ENCODE results near the gene RAB31. TPM values are rescaled to one million over a fixed set of nuclear protein-coding genes. Genes with fewer than 3 reads are reported as not detected.

Gene RAB31
- total RNA-seq, 1 experiment from 2014 or later, result 32.9 TPM

DNA sequence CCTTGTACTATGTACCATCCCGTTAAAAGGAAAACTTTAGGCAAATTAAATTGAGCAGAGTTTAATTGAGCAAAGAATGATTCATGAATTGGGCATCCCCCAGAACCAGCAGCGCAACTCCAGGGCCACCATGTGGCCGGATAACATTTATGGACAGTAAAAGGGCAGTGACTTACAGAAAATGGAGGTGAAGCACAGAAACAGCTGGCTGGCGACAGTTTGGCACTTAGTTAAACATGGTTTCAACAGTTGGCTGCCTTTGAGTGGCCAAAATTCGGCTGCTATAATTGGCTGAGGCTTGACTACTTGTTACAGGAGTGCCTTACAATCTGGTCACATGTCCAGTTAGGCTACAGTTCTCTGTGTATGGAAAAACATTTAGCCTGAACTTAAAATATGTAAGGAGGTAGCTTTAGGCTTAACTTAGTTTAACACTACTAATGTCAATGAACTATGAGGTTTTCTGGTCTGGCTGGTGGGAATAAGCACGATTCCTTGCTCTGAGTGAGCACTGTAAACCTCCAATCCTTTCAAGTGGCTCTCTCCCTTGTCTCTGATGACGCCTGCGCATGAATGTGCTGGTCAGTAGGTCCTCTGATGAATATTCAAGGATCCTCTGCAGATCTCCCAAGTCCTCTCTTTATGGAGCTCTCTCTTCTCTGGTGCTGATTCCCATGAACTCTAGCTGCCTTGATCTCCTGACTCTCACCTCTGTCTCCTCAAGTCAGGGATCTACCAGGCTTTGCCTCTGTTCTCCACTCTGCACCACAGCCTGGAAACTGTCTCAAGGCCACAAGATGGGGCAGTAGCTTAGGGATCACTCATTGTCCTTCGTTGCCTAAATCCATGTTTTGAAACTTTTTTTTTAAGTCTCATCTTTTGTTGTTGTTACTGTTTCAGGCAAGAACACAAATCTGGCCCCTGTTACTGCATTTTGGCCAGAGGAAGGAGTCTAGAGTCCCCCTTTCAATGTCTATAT, 24.4 kb upstream of the RAB31 start:
- Mint-ChIP-seq H3K4me3 (no peak overlapping the region), H3K4me1 (peaks cover 21% of the 10 kb centered on the region), H3K27me3 (ENCODE audit: low read depth) (peaks cover 4% of the 10 kb centered on the region; the same call in 1 of the 2 replicates), H3K9me3 (peaks cover 2% of the 10 kb centered on the region), H3K27ac (no peak overlapping the region), H3K36me3 (no peaks in the 10 kb centered on the region)
- TF ChIP-seq ZNF416 (CRISPR knock-in tag; IDR thresholded peaks at IDR 0.05), result no peak
- TF ChIP-seq, protein P1, sequence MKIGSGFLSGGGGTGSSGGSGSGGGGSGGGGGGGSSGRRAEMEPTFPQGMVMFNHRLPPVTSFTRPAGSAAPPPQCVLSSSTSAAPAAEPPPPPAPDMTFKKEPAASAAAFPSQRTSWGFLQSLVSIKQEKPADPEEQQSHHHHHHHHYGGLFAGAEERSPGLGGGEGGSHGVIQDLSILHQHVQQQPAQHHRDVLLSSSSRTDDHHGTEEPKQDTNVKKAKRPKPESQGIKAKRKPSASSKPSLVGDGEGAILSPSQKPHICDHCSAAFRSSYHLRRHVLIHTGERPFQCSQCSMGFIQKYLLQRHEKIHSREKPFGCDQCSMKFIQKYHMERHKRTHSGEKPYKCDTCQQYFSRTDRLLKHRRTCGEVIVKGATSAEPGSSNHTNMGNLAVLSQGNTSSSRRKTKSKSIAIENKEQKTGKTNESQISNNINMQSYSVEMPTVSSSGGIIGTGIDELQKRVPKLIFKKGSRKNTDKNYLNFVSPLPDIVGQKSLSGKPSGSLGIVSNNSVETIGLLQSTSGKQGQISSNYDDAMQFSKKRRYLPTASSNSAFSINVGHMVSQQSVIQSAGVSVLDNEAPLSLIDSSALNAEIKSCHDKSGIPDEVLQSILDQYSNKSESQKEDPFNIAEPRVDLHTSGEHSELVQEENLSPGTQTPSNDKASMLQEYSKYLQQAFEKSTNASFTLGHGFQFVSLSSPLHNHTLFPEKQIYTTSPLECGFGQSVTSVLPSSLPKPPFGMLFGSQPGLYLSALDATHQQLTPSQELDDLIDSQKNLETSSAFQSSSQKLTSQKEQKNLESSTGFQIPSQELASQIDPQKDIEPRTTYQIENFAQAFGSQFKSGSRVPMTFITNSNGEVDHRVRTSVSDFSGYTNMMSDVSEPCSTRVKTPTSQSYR (CRISPR knock-in tag; IDR thresholded peaks at IDR 0.05), result no peak
- TF ChIP-seq JUN (CRISPR knock-in tag; IDR thresholded peaks at IDR 0.05), result no peak
- TF ChIP-seq NR2C2 (CRISPR knock-in tag; IDR thresholded peaks at IDR 0.05), result no peak
- TF ChIP-seq, protein P2, sequence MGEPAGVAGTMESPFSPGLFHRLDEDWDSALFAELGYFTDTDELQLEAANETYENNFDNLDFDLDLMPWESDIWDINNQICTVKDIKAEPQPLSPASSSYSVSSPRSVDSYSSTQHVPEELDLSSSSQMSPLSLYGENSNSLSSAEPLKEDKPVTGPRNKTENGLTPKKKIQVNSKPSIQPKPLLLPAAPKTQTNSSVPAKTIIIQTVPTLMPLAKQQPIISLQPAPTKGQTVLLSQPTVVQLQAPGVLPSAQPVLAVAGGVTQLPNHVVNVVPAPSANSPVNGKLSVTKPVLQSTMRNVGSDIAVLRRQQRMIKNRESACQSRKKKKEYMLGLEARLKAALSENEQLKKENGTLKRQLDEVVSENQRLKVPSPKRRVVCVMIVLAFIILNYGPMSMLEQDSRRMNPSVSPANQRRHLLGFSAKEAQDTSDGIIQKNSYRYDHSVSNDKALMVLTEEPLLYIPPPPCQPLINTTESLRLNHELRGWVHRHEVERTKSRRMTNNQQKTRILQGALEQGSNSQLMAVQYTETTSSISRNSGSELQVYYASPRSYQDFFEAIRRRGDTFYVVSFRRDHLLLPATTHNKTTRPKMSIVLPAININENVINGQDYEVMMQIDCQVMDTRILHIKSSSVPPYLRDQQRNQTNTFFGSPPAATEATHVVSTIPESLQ (CRISPR knock-in tag; IDR thresholded peaks at IDR 0.05), result no peak
- no peak for TF ChIP-seq PRRX2 (CRISPR knock-in tag; IDR thresholded peaks at IDR 0.05)
- no peak for TF ChIP-seq CREB1 (CRISPR knock-in tag; IDR thresholded peaks at IDR 0.05)
- TF ChIP-seq CBFB (CRISPR knock-in tag; IDR thresholded peaks at IDR 0.05; ENCODE audit: low read depth), result no peak
- TF ChIP-seq, protein P3, sequence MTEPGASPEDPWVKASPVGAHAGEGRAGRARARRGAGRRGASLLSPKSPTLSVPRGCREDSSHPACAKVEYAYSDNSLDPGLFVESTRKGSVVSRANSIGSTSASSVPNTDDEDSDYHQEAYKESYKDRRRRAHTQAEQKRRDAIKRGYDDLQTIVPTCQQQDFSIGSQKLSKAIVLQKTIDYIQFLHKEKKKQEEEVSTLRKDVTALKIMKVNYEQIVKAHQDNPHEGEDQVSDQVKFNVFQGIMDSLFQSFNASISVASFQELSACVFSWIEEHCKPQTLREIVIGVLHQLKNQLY (CRISPR knock-in tag; IDR thresholded peaks at IDR 0.05), result no peak
- TF ChIP-seq SMAD4 (CRISPR knock-in tag; IDR thresholded peaks at IDR 0.05), result no peak
- no peak for TF ChIP-seq ZNF232 (CRISPR knock-in tag; IDR thresholded peaks at IDR 0.05)
- no peak for TF ChIP-seq GABPB1 (CRISPR knock-in tag; IDR thresholded peaks at IDR 0.05)
- TF ChIP-seq, protein P4, sequence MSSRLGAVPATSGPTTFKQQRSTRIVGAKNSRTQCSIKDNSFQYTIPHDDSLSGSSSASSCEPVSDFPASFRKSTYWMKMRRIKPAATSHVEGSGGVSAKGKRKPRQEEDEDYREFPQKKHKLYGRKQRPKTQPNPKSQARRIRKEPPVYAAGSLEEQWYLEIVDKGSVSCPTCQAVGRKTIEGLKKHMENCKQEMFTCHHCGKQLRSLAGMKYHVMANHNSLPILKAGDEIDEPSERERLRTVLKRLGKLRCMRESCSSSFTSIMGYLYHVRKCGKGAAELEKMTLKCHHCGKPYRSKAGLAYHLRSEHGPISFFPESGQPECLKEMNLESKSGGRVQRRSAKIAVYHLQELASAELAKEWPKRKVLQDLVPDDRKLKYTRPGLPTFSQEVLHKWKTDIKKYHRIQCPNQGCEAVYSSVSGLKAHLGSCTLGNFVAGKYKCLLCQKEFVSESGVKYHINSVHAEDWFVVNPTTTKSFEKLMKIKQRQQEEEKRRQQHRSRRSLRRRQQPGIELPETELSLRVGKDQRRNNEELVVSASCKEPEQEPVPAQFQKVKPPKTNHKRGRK (CRISPR knock-in tag; IDR thresholded peaks at IDR 0.05; ENCODE audit: borderline replicate concordance), result no peak
- no peak for TF ChIP-seq MYBL2 (CRISPR knock-in tag; IDR thresholded peaks at IDR 0.05)
- no peak for TF ChIP-seq EMX1 (CRISPR knock-in tag; IDR thresholded peaks at IDR 0.05)
- no peak for TF ChIP-seq NFE2L1 (CRISPR knock-in tag; IDR thresholded peaks at IDR 0.05)
- TF ChIP-seq NFYB (CRISPR knock-in tag; conservative IDR thresholded peaks at IDR 0.05; ENCODE audit: low read depth), result no peak
- TF ChIP-seq, protein P5, sequence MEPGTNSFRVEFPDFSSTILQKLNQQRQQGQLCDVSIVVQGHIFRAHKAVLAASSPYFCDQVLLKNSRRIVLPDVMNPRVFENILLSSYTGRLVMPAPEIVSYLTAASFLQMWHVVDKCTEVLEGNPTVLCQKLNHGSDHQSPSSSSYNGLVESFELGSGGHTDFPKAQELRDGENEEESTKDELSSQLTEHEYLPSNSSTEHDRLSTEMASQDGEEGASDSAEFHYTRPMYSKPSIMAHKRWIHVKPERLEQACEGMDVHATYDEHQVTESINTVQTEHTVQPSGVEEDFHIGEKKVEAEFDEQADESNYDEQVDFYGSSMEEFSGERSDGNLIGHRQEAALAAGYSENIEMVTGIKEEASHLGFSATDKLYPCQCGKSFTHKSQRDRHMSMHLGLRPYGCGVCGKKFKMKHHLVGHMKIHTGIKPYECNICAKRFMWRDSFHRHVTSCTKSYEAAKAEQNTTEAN (CRISPR knock-in tag; IDR thresholded peaks at IDR 0.05), result no peak
- TF ChIP-seq, protein P6, sequence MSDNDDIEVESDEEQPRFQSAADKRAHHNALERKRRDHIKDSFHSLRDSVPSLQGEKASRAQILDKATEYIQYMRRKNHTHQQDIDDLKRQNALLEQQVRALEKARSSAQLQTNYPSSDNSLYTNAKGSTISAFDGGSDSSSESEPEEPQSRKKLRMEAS (CRISPR knock-in tag; IDR thresholded peaks at IDR 0.05), result no peak
- TF ChIP-seq, protein P7, sequence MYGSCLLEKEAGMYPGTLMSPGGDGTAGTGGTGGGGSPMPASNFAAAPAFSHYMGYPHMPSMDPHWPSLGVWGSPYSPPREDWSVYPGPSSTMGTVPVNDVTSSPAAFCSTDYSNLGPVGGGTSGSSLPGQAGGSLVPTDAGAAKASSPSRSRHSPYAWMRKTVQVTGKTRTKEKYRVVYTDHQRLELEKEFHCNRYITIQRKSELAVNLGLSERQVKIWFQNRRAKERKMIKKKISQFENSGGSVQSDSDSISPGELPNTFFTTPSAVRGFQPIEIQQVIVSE (CRISPR knock-in tag; IDR thresholded peaks at IDR 0.05; ENCODE audit: borderline replicate concordance), result no peak
- DNase-seq (ENCODE audit: low spot score) (no peak), ATAC-seq (peak; percentile 50)
- POLR2A ChIA-PET, result no interaction called here
- CTCF ChIA-PET, result interaction anchor here (0.8 to 1.6 kb wide), 4 partner anchors 8 to 167 kb away, joined by 3 to 8 read pairs (median 4); no protein-coding TSS in a partner anchor

Data from WTC11 (cell line).